SK-N-SH treated with all-trans-retinoic acid at 6 μM for 48 hours (cell line): ENCODE measurements around the gene CUBN.

Source experiments
- ATAC-seq: fragments of 200-7000 bp; cut with Tn5 transposase; 3 replicates; pipeline ENCODE4 v1.9.1; 2020; ENCODE audit warnings: mild to moderate bottlenecking, moderate library complexity
- ARNTL ChIP-seq: fragments of 450-650 bp; formaldehyde crosslinking; IDR thresholded peaks from 2 replicates; pipeline ENCODE4 v1.5.0; 2020; ENCODE audit warnings: low read depth, mild to moderate bottlenecking, moderate library complexity, borderline replicate concordance
- BACH2 ChIP-seq: fragments of 250-450 bp; sonication (Bioruptor Pico); IDR thresholded peaks from 2 replicates; pipeline ENCODE4 v1.9.0; 2021; ENCODE audit warnings: mild to moderate bottlenecking, borderline replicate concordance
- CSDC2 ChIP-seq: fragments of 250-450 bp; sonication (Bioruptor Pico); IDR thresholded peaks from 2 replicates; pipeline ENCODE4 v1.5.0; 2020; ENCODE audit warnings: mild to moderate bottlenecking, moderate library complexity
- ESRRG ChIP-seq: fragments of 250-450 bp; sonication (Bioruptor Pico); IDR thresholded peaks from 2 replicates; pipeline ENCODE4 v1.6.1; 2021; ENCODE audit warnings: mild to moderate bottlenecking
- GLIS3 ChIP-seq: fragments of 250-450 bp; sonication (Bioruptor Pico); IDR thresholded peaks from 2 replicates; pipeline ENCODE4 v1.5.0; 2020; ENCODE audit warnings: mild to moderate bottlenecking, moderate library complexity
- ISL1 ChIP-seq: fragments of 250-450 bp; sonication (Bioruptor Pico); IDR thresholded peaks from 2 replicates; pipeline ENCODE4 v2.1.2; 2022; ENCODE audit warnings: mild to moderate bottlenecking, moderate library complexity
- OSR1 ChIP-seq: fragments of 250-450 bp; sonication (Bioruptor Pico); IDR thresholded peaks from 2 replicates; pipeline ENCODE4 v1.8.0; 2022; ENCODE audit warnings: moderate library complexity, mild to moderate bottlenecking, inconsistent platforms
- PPARA ChIP-seq: fragments of 250-450 bp; sonication (Bioruptor Pico); IDR thresholded peaks from 2 replicates; pipeline ENCODE4 v1.5.0; 2020; ENCODE audit warnings: mild to moderate bottlenecking, borderline replicate concordance
- RARB ChIP-seq: fragments of 250-450 bp; sonication (Bioruptor Pico); IDR thresholded peaks from 2 replicates; pipeline ENCODE4 v1.8.0; 2021; ENCODE audit warnings: mild to moderate bottlenecking, moderate library complexity
- SNAI2 ChIP-seq: fragments of 250-450 bp; sonication (Bioruptor Pico); IDR thresholded peaks from 2 replicates; pipeline ENCODE4 v1.5.0; 2020; ENCODE audit warnings: mild to moderate bottlenecking, moderate library complexity
- TCF4 ChIP-seq: fragments of 250-450 bp; sonication (Bioruptor Pico); IDR thresholded peaks from 2 replicates; pipeline ENCODE4 v1.8.0; 2021; ENCODE audit warnings: mild to moderate bottlenecking, moderate library complexity, borderline replicate concordance
- TOX ChIP-seq: fragments of 250-450 bp; sonication (Bioruptor Pico); IDR thresholded peaks from 2 replicates; pipeline ENCODE4 v1.8.0; 2021; ENCODE audit warnings: mild to moderate bottlenecking, moderate library complexity, borderline replicate concordance
- ZC3H10 ChIP-seq: fragments of 250-450 bp; sonication (Bioruptor Pico); IDR thresholded peaks from 2 replicates; pipeline ENCODE4 v1.5.1; 2021; ENCODE audit warnings: mild to moderate bottlenecking, moderate library complexity
- ZFP3 ChIP-seq: fragments of 250-450 bp; sonication (Bioruptor Pico); IDR thresholded peaks from 2 replicates; pipeline ENCODE4 v1.5.0; 2020; ENCODE audit warnings: mild to moderate bottlenecking, moderate library complexity
- ZFP30 ChIP-seq: fragments of 450-650 bp; formaldehyde crosslinking; IDR thresholded peaks from 2 replicates; pipeline ENCODE4 v1.5.0; 2022; ENCODE audit warnings: mild to moderate bottlenecking, moderate library complexity
- ZNF565 ChIP-seq: fragments of 450-650 bp; formaldehyde crosslinking; conservative IDR thresholded peaks from 2 replicates; pipeline ENCODE4 v1.5.0; 2020; ENCODE audit warnings: low read depth, mild to moderate bottlenecking, moderate library complexity
- ZNF70 ChIP-seq: fragments of 450-650 bp; formaldehyde crosslinking; IDR thresholded peaks from 2 replicates; pipeline ENCODE4 v1.5.0; 2020; ENCODE audit warnings: mild to moderate bottlenecking, moderate library complexity
- ZNF8 ChIP-seq: fragments of 450-650 bp; formaldehyde crosslinking; IDR thresholded peaks from 2 replicates; pipeline ENCODE4 v1.5.0; 2020; ENCODE audit warnings: mild to moderate bottlenecking, moderate library complexity
- TF ChIP-seq, protein P1 (sequence below): fragments of 250-450 bp; sonication (Bioruptor Pico); IDR thresholded peaks from 2 replicates; pipeline ENCODE4 v1.8.0; 2021; ENCODE audit warnings: low read depth, mild to moderate bottlenecking, moderate library complexity, borderline replicate concordance
- TF ChIP-seq, protein P2 (sequence below): fragments of 250-450 bp; sonication (Bioruptor Pico); IDR thresholded peaks from 2 replicates; pipeline ENCODE4 v1.5.0; 2020; ENCODE audit warnings: mild to moderate bottlenecking, moderate library complexity
- TF ChIP-seq, protein P3 (sequence below): fragments of 250-450 bp; sonication (Bioruptor Pico); IDR thresholded peaks from 2 replicates; pipeline ENCODE4 v1.8.0; 2020; ENCODE audit warnings: mild to moderate bottlenecking, moderate library complexity, borderline replicate concordance
- TF ChIP-seq, protein P4 (sequence below): fragments of 250-450 bp; sonication (Bioruptor Pico); IDR thresholded peaks from 2 replicates; pipeline ENCODE4 v1.5.1; 2020; ENCODE audit warnings: low read depth, mild to moderate bottlenecking, moderate library complexity
- TF ChIP-seq, protein P5 (sequence below): fragments of 250-450 bp; sonication (Bioruptor Pico); IDR thresholded peaks from 2 replicates; pipeline ENCODE4 v1.5.1; 2021; ENCODE audit warnings: mild to moderate bottlenecking, moderate library complexity

CUBN gene

DNA sequence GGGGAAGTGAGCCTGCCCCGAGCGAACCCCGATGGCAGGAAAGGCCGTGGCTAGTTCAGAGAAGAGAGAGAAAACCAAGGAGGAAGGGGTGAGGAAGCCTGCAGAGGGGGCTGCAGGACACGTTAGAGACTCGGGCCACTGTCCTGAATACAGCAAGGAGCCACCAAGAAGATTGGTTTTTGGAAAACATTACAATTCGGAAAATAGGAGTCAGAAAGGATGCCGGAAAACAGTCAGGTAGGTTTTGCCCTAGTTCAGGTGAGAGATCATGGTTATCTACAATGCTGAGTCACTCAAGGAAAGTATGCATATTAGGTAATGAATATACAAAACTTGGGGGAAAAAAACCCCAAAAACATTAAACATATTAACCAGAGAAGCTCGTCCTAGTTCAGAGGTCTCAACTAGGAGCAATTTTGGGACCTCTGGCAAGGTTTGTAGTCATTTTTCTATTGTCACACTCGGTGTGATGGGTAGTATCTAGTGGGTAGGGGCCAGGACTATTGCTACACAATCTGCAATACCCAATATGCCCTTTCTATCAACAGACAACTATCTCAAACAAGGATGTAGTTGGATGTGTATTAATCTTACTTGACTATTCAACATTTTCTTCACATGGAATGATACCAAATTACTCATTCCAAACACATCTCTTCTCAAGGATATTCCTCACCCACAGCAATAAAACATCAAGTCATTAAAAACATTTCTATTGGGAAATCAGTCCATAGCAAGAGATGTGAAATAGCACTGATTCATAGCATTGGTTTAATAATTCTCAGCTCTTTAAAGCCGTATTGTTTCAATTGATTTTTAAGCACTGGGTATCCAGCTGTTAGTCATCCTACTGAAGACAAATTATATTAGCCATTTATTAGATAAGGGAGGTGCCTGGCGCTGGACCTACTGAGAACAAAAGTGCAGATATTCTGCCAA is 238.0 kb downstream of the CUBN start:
- ATAC-seq, result peak; percentile 65
- no peak for TF ChIP-seq SNAI2
- no peak for TF ChIP-seq BACH2 (CRISPR knock-in tag)
- TF ChIP-seq, protein P1, sequence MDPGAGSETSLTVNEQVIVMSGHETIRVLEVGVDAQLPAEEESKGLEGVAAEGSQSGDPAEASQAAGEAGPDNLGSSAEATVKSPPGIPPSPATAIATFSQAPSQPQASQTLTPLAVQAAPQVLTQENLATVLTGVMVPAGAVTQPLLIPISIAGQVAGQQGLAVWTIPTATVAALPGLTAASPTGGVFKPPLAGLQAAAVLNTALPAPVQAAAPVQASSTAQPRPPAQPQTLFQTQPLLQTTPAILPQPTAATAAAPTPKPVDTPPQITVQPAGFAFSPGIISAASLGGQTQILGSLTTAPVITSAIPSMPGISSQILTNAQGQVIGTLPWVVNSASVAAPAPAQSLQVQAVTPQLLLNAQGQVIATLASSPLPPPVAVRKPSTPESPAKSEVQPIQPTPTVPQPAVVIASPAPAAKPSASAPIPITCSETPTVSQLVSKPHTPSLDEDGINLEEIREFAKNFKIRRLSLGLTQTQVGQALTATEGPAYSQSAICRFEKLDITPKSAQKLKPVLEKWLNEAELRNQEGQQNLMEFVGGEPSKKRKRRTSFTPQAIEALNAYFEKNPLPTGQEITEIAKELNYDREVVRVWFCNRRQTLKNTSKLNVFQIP (CRISPR knock-in tag), result peak; percentile 17; the same call in 1 of the 2 replicates
- TF ChIP-seq, protein P2, sequence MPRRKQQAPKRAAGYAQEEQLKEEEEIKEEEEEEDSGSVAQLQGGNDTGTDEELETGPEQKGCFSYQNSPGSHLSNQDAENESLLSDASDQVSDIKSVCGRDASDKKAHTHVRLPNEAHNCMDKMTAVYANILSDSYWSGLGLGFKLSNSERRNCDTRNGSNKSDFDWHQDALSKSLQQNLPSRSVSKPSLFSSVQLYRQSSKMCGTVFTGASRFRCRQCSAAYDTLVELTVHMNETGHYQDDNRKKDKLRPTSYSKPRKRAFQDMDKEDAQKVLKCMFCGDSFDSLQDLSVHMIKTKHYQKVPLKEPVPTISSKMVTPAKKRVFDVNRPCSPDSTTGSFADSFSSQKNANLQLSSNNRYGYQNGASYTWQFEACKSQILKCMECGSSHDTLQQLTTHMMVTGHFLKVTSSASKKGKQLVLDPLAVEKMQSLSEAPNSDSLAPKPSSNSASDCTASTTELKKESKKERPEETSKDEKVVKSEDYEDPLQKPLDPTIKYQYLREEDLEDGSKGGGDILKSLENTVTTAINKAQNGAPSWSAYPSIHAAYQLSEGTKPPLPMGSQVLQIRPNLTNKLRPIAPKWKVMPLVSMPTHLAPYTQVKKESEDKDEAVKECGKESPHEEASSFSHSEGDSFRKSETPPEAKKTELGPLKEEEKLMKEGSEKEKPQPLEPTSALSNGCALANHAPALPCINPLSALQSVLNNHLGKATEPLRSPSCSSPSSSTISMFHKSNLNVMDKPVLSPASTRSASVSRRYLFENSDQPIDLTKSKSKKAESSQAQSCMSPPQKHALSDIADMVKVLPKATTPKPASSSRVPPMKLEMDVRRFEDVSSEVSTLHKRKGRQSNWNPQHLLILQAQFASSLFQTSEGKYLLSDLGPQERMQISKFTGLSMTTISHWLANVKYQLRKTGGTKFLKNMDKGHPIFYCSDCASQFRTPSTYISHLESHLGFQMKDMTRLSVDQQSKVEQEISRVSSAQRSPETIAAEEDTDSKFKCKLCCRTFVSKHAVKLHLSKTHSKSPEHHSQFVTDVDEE (CRISPR knock-in tag), result no peak
- TF ChIP-seq, protein P3, sequence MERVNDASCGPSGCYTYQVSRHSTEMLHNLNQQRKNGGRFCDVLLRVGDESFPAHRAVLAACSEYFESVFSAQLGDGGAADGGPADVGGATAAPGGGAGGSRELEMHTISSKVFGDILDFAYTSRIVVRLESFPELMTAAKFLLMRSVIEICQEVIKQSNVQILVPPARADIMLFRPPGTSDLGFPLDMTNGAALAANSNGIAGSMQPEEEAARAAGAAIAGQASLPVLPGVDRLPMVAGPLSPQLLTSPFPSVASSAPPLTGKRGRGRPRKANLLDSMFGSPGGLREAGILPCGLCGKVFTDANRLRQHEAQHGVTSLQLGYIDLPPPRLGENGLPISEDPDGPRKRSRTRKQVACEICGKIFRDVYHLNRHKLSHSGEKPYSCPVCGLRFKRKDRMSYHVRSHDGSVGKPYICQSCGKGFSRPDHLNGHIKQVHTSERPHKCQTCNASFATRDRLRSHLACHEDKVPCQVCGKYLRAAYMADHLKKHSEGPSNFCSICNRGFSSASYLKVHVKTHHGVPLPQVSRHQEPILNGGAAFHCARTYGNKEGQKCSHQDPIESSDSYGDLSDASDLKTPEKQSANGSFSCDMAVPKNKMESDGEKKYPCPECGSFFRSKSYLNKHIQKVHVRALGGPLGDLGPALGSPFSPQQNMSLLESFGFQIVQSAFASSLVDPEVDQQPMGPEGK (CRISPR knock-in tag), result peak; percentile 98
- TF ChIP-seq CSDC2, result no peak
- no peak for TF ChIP-seq ZFP30 (CRISPR knock-in tag)
- TF ChIP-seq, protein P4, sequence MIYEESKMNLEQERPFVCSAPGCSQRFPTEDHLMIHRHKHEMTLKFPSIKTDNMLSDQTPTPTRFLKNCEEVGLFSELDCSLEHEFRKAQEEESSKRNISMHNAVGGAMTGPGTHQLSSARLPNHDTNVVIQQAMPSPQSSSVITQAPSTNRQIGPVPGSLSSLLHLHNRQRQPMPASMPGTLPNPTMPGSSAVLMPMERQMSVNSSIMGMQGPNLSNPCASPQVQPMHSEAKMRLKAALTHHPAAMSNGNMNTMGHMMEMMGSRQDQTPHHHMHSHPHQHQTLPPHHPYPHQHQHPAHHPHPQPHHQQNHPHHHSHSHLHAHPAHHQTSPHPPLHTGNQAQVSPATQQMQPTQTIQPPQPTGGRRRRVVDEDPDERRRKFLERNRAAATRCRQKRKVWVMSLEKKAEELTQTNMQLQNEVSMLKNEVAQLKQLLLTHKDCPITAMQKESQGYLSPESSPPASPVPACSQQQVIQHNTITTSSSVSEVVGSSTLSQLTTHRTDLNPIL (CRISPR knock-in tag), result peak; percentile 96; the same call in 1 of the 2 replicates
- no peak for TF ChIP-seq ZNF70 (CRISPR knock-in tag)
- peak; percentile 87; the same call in 1 of the 2 replicates for TF ChIP-seq ESRRG (CRISPR knock-in tag)
- TF ChIP-seq ZC3H10, result peak; percentile 30; the same call in 1 of the 2 replicates
- TF ChIP-seq TCF4, result peak; percentile 62; the same call in 1 of the 2 replicates
- TF ChIP-seq ISL1 (CRISPR knock-in tag), result peak; percentile 72
- TF ChIP-seq TOX (CRISPR knock-in tag), result peak; percentile 92
- TF ChIP-seq GLIS3 (CRISPR knock-in tag), result peak; percentile 98
- TF ChIP-seq, protein P5, sequence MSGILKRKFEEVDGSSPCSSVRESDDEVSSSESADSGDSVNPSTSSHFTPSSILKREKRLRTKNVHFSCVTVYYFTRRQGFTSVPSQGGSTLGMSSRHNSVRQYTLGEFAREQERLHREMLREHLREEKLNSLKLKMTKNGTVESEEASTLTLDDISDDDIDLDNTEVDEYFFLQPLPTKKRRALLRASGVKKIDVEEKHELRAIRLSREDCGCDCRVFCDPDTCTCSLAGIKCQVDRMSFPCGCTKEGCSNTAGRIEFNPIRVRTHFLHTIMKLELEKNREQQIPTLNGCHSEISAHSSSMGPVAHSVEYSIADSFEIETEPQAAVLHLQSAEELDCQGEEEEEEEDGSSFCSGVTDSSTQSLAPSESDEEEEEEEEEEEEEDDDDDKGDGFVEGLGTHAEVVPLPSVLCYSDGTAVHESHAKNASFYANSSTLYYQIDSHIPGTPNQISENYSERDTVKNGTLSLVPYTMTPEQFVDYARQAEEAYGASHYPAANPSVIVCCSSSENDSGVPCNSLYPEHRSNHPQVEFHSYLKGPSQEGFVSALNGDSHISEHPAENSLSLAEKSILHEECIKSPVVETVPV (CRISPR knock-in tag), result peak; percentile 91
- TF ChIP-seq ZFP3 (CRISPR knock-in tag), result no peak
- no peak for TF ChIP-seq ZNF565 (CRISPR knock-in tag)
- TF ChIP-seq OSR1 (CRISPR knock-in tag), result no peak
- TF ChIP-seq RARB (CRISPR knock-in tag), result peak; percentile 61; the same call in 1 of the 2 replicates
- no peak for TF ChIP-seq PPARA (CRISPR knock-in tag)
- no peak for TF ChIP-seq ARNTL (CRISPR knock-in tag)
- no peak for TF ChIP-seq ZNF8 (CRISPR knock-in tag)
- TF ChIP-seq, all 23 proteins: peak for 11

DNA sequence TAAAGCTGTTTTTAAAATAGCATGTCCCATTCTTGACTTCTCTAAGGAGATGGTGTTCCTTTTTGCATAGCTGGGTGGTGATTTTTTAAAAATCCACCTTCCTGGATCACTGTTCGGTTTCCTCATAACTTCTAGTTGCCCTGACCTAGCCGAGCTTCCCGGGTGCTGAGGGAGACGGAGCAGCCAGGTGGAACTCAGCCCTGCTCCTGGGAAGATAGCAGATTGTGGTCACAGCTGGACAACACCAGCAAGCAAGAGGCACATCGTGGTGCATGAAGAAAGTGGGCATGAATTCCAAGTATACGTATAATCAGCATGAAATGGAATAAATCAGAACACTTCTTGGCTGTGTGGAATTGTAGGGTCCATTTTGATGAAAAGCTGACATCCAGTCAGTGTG is 238.9 kb downstream of the CUBN start:
- no peak for ATAC-seq
- TF ChIP-seq, protein P1 (CRISPR knock-in tag), result no peak
- no peak for TF ChIP-seq TCF4
- TF ChIP-seq, protein P2 (CRISPR knock-in tag), result no peak
- no peak for TF ChIP-seq ZFP3 (CRISPR knock-in tag)
- TF ChIP-seq ZNF8 (CRISPR knock-in tag), result no peak
- no peak for TF ChIP-seq OSR1 (CRISPR knock-in tag)
